Putamen (tissue), 1 donor: ENCODE data around the gene PBX4.

Experiments used
- DNase-seq: peaks from one replicate; pipeline ENCODE4 v3.0.0-alpha.2; 2016; ENCODE audit warnings: low spot score

The PBX4 gene

GRCh38 chr19:19538061-19538784 lies 80.3 kb downstream of the PBX4 start, which contains the start of gene CILP2:
CILP2 (plus strand) TSS chr19:19538265; CDS start chr19:19538350, 85 bp downstream.
- no peak for DNase-seq

GRCh38 chr19:19537075-19538048 lies 81.1 kb downstream of the PBX4 start:
- DNase-seq = no peak

GRCh38 chr19:19535311-19536191 lies 82.9 kb downstream of the PBX4 start:
- no peak for DNase-seq

- no peak for DNase-seq
Measured at GRCh38 chr19:19534556-19535265, 83.8 kb downstream of the PBX4 start.

GRCh38 chr19:19533841-19534240 lies 84.6 kb downstream of the PBX4 start:
- DNase-seq = no peak

- no peak for DNase-seq
Measured at GRCh38 chr19:19532806-19533701, 85.4 kb downstream of the PBX4 start.

- DNase-seq = peak; percentile 64
Measured at GRCh38 chr19:19531951-19532805, 86.3 kb downstream of the PBX4 start.

- no peak for DNase-seq
Measured at GRCh38 chr19:19530889-19531288, 87.6 kb downstream of the PBX4 start.

GRCh38 chr19:19530423-19530804 lies 88.1 kb downstream of the PBX4 start:
- DNase-seq = peak; percentile 70

- peak; percentile 31 for DNase-seq
Measured at GRCh38 chr19:19529783-19530422, 88.6 kb downstream of the PBX4 start.

GRCh38 chr19:19528721-19529490 lies 89.6 kb downstream of the PBX4 start, which contains the start of gene YJEFN3:
YJEFN3 (plus strand) TSS chr19:19528911; CDS start chr19:19528933, 22 bp downstream.
- DNase-seq = peak; percentile 77

- DNase-seq = no peak
Measured at GRCh38 chr19:19527674-19528625, 90.5 kb downstream of the PBX4 start.

- no peak for DNase-seq
Measured at GRCh38 chr19:19527371-19527656, 91.2 kb downstream of the PBX4 start.

GRCh38 chr19:19526581-19527370 lies 91.7 kb downstream of the PBX4 start:
- DNase-seq = no peak

GRCh38 chr19:19525611-19526380 lies 92.7 kb downstream of the PBX4 start:
- no peak for DNase-seq
